ENCODE data around the gene PER3. TPM values are rescaled to one million over a fixed set of nuclear protein-coding genes. Genes with fewer than 3 reads are reported as not detected.

The PER3 gene
- total and polyA plus RNA-seq, 2 of the 4 experiments (the other 2 are of a cell fraction) = 3.4 to 4.2 TPM

DNA sequence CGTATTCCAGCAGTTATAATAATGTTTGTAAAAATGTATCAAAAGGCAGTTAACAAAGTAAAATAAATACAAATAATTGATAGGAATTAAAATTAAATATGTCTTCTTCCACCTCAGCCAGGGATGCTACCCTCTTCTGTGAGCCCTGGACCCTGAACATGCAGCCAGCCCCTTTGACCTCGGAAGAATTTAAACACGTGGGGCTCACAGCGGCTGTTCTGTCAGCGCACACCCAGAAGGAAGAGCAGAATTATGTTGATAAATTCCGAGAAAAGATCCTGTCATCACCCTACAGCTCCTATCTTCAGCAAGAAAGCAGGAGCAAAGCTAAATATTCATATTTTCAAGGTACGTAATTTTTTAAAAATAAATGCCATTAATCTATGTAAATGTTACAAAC lies 42.3 kb downstream of the PER3 start:
- H2BK20ac ChIP-seq (ENCODE audit: low read depth, low read length) = no peak overlapping the region
- no peaks in the 10 kb centered on the region for H3K27me3 ChIP-seq (ENCODE audit: control insufficient read depth, insufficient read depth, low read length)
- no peak overlapping the region for H3K4me3 ChIP-seq (ENCODE audit: insufficient read depth, low read depth, low read length)
- H3K18ac ChIP-seq (ENCODE audit: low read depth, low read length) = no peak overlapping the region
- no peak overlapping the region for H2AFZ ChIP-seq (replicated peaks; ENCODE audit: low read length, poor library complexity)
- no peak for DNase-seq
- no peak overlapping the region for H2AK9ac ChIP-seq (replicated peaks; ENCODE audit: low read depth, low read length, poor library complexity)
- no peak overlapping the region for H3K23ac ChIP-seq (ENCODE audit: low read depth, low read length)
- no peak overlapping the region for H2AK5ac ChIP-seq (ENCODE audit: low read depth, low read length)
- no peak overlapping the region for H3K56ac ChIP-seq (ENCODE audit: extremely low read depth, insufficient read depth, low read length)
- no peak overlapping the region for H2BK120ac ChIP-seq (ENCODE audit: low read depth, low read length)
- no peak for ATAC-seq (ENCODE audit: low read depth)
- ChIA-PET POLR2A (ENCODE audit: unreplicated experiment) (no interaction called here), CTCF (no interaction called here)
- no peaks in the 10 kb centered on the region for H3K9me1 ChIP-seq (ENCODE audit: insufficient read depth, low read length)
- BruUV-seq (replicated peaks) = no TSS peak
- dilution Hi-C loops (cut with HindIII; ENCODE audit: low sequenced_read_pairs, unreplicated experiment) = no loop called here
- intact Hi-C loops (cut with micrococcal nuclease) = no loop called here
- H3K4me2 ChIP-seq (ENCODE audit: low read depth, low read length) = no peak overlapping the region
- H2BK15ac ChIP-seq (ENCODE audit: low read depth, low read length) = no peak overlapping the region
- TF ChIP-seq NFE2L2 (IDR thresholded peaks at IDR 0.05; ENCODE audit: low read depth, low read length) (no peak), RFX5 (IDR thresholded peaks at IDR 0.05; ENCODE audit: low read depth, low read length) (no peak), CHD1 (IDR thresholded peaks at IDR 0.05; ENCODE audit: low read depth, low read length) (no peak), MAFK (IDR thresholded peaks at IDR 0.05; ENCODE audit: low read depth, low read length) (no peak), CEBPB (IDR thresholded peaks at IDR 0.05; ENCODE audit: low read depth, low read length) (no peak), SMC3 (IDR thresholded peaks at IDR 0.05; ENCODE audit: low read depth, low read length) (no peak), MAZ (IDR thresholded peaks at IDR 0.05; ENCODE audit: borderline replicate concordance, low read depth, low read length) (no peak), BHLHE40 (IDR thresholded peaks at IDR 0.05; ENCODE audit: low read depth, low read length) (no peak), POLR2A (IDR thresholded peaks at IDR 0.05; ENCODE audit: low read depth, low read length) (no peak)
- TF ChIP-seq, protein P1, sequence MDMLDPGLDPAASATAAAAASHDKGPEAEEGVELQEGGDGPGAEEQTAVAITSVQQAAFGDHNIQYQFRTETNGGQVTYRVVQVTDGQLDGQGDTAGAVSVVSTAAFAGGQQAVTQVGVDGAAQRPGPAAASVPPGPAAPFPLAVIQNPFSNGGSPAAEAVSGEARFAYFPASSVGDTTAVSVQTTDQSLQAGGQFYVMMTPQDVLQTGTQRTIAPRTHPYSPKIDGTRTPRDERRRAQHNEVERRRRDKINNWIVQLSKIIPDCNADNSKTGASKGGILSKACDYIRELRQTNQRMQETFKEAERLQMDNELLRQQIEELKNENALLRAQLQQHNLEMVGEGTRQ (IDR thresholded peaks at IDR 0.05; ENCODE audit: low read depth, low read length) = no peak
- TF ChIP-seq, protein P2, sequence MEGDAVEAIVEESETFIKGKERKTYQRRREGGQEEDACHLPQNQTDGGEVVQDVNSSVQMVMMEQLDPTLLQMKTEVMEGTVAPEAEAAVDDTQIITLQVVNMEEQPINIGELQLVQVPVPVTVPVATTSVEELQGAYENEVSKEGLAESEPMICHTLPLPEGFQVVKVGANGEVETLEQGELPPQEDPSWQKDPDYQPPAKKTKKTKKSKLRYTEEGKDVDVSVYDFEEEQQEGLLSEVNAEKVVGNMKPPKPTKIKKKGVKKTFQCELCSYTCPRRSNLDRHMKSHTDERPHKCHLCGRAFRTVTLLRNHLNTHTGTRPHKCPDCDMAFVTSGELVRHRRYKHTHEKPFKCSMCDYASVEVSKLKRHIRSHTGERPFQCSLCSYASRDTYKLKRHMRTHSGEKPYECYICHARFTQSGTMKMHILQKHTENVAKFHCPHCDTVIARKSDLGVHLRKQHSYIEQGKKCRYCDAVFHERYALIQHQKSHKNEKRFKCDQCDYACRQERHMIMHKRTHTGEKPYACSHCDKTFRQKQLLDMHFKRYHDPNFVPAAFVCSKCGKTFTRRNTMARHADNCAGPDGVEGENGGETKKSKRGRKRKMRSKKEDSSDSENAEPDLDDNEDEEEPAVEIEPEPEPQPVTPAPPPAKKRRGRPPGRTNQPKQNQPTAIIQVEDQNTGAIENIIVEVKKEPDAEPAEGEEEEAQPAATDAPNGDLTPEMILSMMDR (conservative IDR thresholded peaks at IDR 0.05; ENCODE audit: low read depth, low read length) = no peak
- peaks cover 15% of the 10 kb centered on the region for H3K36me3 ChIP-seq (ENCODE audit: control insufficient read depth, insufficient read depth, low read length)
- no peak overlapping the region for H4K91ac ChIP-seq (ENCODE audit: insufficient read depth, low read depth, low read length)
- no peaks in the 10 kb centered on the region for H3K79me1 ChIP-seq (ENCODE audit: low read depth in 1 of 2, low read length in 2 of 2)
- no peaks in the 10 kb centered on the region for H3K9me3 ChIP-seq (ENCODE audit: control insufficient read depth, insufficient read depth, low read length)
- H2BK5ac ChIP-seq (ENCODE audit: low read depth, low read length, poor library complexity, severe bottlenecking) = no peak overlapping the region
- H4K8ac ChIP-seq (ENCODE audit: low read depth in 2 of 2, low read length in 2 of 2) = no peak overlapping the region
- 78% methylated on average over 4 of the region's 7 CpGs; no CpG with 5 or more reads in 1 of the 2 experiments for WGBS, 2 experiments (ENCODE audit: extremely low coverage in 2 of 2, insufficient read length in 1 of 2)
- no peaks in the 10 kb centered on the region for H3K4me1 ChIP-seq (ENCODE audit: control insufficient read depth, insufficient read depth, low read length)
- in situ Hi-C loops (cut with MboI; ENCODE audit: low sequenced_read_pairs) = no loop called here
- H4K5ac ChIP-seq (ENCODE audit: low read depth, low read length) = no peak overlapping the region
- no peaks in the 10 kb centered on the region for H4K20me1 ChIP-seq (ENCODE audit: insufficient read depth, low read length)
- no peak overlapping the region for H3K14ac ChIP-seq (replicated peaks; ENCODE audit: low read depth, low read length)
- H3K4ac ChIP-seq (ENCODE audit: low read depth, low read length) = no peak overlapping the region
- no peak overlapping the region for H3K9ac ChIP-seq (ENCODE audit: low read depth, low read length)
- H3K27ac ChIP-seq (ENCODE audit: insufficient read depth, low read length) = no peak overlapping the region
